K562 (cell line): Measurements from ENCODE around the gene PHB1. TPM values are rescaled to one million over a fixed set of nuclear protein-coding genes. Genes with fewer than 3 reads are reported as not detected.

Experiments used
- ATAC-seq: fragments of 200-7000 bp; cut with Tn5 transposase; 3 replicates; pipeline ENCODE4 v1.9.1; 2020; ENCODE audit warnings: moderate library complexity
- BruUV-seq: library from RNA; stranded (reverse); fragments of 400-500 nt; replicated peaks from 2 replicates; lab custom pipeline; 2021; lab: Mats Ljungman, UMichigan
- CTCF ChIA-PET: fragments of 300-600 bp; formaldehyde crosslinking; extraction: SDS; loops from one replicate; lab custom pipeline; 2021; ENCODE audit warnings: low intra/inter-chr PET ratio; lab: Yijun Ruan, JAX
- POLR2A ChIA-PET: fragments of 300-600, 350-650 bp; sonication (Branson Sonifier 250); formaldehyde crosslinking; extraction: SDS; loops from one replicate; lab custom pipeline; 2021; ENCODE audit warnings: antibody characterized with exemption, inconsistent platforms; lab: Yijun Ruan, JAX
- DNase-seq, 4 experiments: peaks; one replicate each; pipeline versions ENCODE4 v3.0.0 to v3.0.0-alpha.2; 2011 to 2018; ENCODE audit warnings: low spot score in 3 of 4, mixed read lengths in 3 of 4; ENCODE audit errors: extremely low read depth in 1 of 4
- FAIRE-seq: peaks from 2 replicates; lab custom pipeline; 2011; peaks lifted over from hg19 to GRCh38; lab: Jason Lieb, UNC
- H2AFZ ChIP-seq: 2 replicates; pipeline ENCODE4 v1.6.0; 2011; ENCODE audit warnings: low read depth, low read length, control low read depth, inconsistent platforms
- H3K27ac ChIP-seq: fragments of 200-600 bp; 3 replicates; pipeline ENCODE4 v1.8.0; 2011; ENCODE audit warnings: low read depth, mild to moderate bottlenecking, control low read depth, inconsistent platforms, low read length, moderate library complexity, mixed read lengths; ENCODE audit errors: extremely low read depth
- H3K27me3 ChIP-seq, 2 experiments: fragments of 300-600 bp in 1 of 2; 2 replicates in 1 of 2; 3 replicates in 1 of 2; pipeline versions ENCODE4 v1.6.0 to v1.8.0; 2011; ENCODE audit warnings: inconsistent platforms in 2 of 2, low read length in 2 of 2, mild to moderate bottlenecking in 1 of 2, mixed read lengths in 1 of 2, moderate library complexity in 1 of 2; ENCODE audit not compliant: control insufficient read depth in 2 of 2, insufficient read depth in 2 of 2
- H3K36me3 ChIP-seq: fragments of 300-600 bp; 3 replicates; pipeline ENCODE4 v1.8.0; 2011; ENCODE audit warnings: mild to moderate bottlenecking, low read length, inconsistent platforms; ENCODE audit not compliant: control insufficient read depth, insufficient read depth
- H3K4me1 ChIP-seq, 2 experiments: fragments of 200-600 bp in 1 of 2; replicated peaks in 1 of 2; 2 replicates in 1 of 2; 3 replicates in 1 of 2; pipeline versions ENCODE4 v1.5.1 to v1.8.0; 2011; ENCODE audit warnings: inconsistent platforms in 2 of 2, low read length in 2 of 2, mild to moderate bottlenecking in 1 of 2, mixed read lengths in 1 of 2, moderate library complexity in 1 of 2; ENCODE audit not compliant: control insufficient read depth in 2 of 2, insufficient read depth in 2 of 2
- H3K4me2 ChIP-seq: 2 replicates; pipeline ENCODE4 v1.6.1; 2011; ENCODE audit warnings: low read length, control low read depth, inconsistent platforms, mixed read lengths; ENCODE audit not compliant: insufficient read depth
- H3K4me3 ChIP-seq: fragments of 200-600 bp; sonication (generic), shearing (Covaris generic); 2 replicates; pipeline ENCODE4 v1.5.1; 2016; ENCODE audit warnings: control low read depth, inconsistent platforms
- H3K79me2 ChIP-seq: fragments of 200-600 bp; 3 replicates; pipeline ENCODE4 v1.8.0; 2011; ENCODE audit warnings: low read length, inconsistent platforms; ENCODE audit not compliant: control insufficient read depth, insufficient read depth
- H3K9ac ChIP-seq, 2 experiments: 2 replicates each; pipeline versions ENCODE4 v1.6.0 to v1.6.1; 2011; ENCODE audit warnings: low read depth in 2 of 2, low read length in 2 of 2, control low read depth in 1 of 2, inconsistent platforms in 1 of 2, mild to moderate bottlenecking in 1 of 2, mixed read lengths in 1 of 2; ENCODE audit not compliant: insufficient read depth in 1 of 2
- H3K9me1 ChIP-seq: one replicate; pipeline ENCODE4 v1.6.0; 2011; ENCODE audit warnings: inconsistent platforms, mild to moderate bottlenecking, low read length, moderate library complexity; ENCODE audit not compliant: control insufficient read depth, insufficient read depth
- H3K9me3 ChIP-seq: replicated peaks from 2 replicates; pipeline ENCODE4 v1.5.1; 2011; ENCODE audit warnings: low read depth, low read length, inconsistent platforms; ENCODE audit not compliant: control insufficient read depth, insufficient read depth
- H4K20me1 ChIP-seq: replicated peaks from 2 replicates; pipeline ENCODE4 v1.6.1; 2011; ENCODE audit warnings: low read length, inconsistent platforms, mixed read lengths; ENCODE audit not compliant: control insufficient read depth, insufficient read depth
- EGR1 ChIP-seq: fragments of 450-650 bp; conservative IDR thresholded peaks from 2 replicates; pipeline ENCODE4 v1.6.1; 2017; ENCODE audit warnings: mild to moderate bottlenecking
- MAFG ChIP-seq: fragments of 450-650 bp; conservative IDR thresholded peaks from 2 replicates; pipeline ENCODE4 v1.6.1; 2016; ENCODE audit warnings: missing genetic modification characterization, missing compliant biosample characterization
- MBD2 ChIP-seq: sonication (generic); IDR thresholded peaks from 2 replicates; pipeline ENCODE4 v1.6.1; 2016; ENCODE audit warnings: low read depth, borderline replicate concordance
- MXI1 ChIP-seq: IDR thresholded peaks from 2 replicates; pipeline ENCODE4 v1.6.1; 2011; ENCODE audit warnings: low read depth, mild to moderate bottlenecking, improper control_type of control experiment, low read length
- NEUROD1 ChIP-seq: fragments of 150-350 bp; IDR thresholded peaks from 2 replicates; pipeline ENCODE4 v1.6.1; 2014; ENCODE audit warnings: borderline replicate concordance, low read length, low read depth; ENCODE audit not compliant: partially characterized antibody
- PTTG1 ChIP-seq: fragments of 450-650 bp; IDR thresholded peaks from 2 replicates; pipeline ENCODE4 v1.6.1; 2016; ENCODE audit warnings: low read depth, mild to moderate bottlenecking, missing genetic modification characterization, missing compliant biosample characterization
- TAF1 ChIP-seq: IDR thresholded peaks from 2 replicates; pipeline ENCODE4 v1.6.1; 2011; ENCODE audit warnings: mild to moderate bottlenecking, low read length, moderate library complexity; ENCODE audit not compliant: insufficient read depth, control insufficient read depth, severe bottlenecking; ENCODE audit errors: extremely low read depth
- TSC22D4 ChIP-seq: fragments of 450-650 bp; IDR thresholded peaks from 2 replicates; pipeline ENCODE4 v1.6.1; 2016; ENCODE audit warnings: missing genetic modification characterization, missing biosample characterization, control low read depth
- ZNF395 ChIP-seq: fragments of 200-800 bp; sonication (Bioruptor generic); IDR thresholded peaks from 2 replicates; pipeline ENCODE4 v1.6.1; 2017; ENCODE audit warnings: missing genetic modification characterization, missing compliant biosample characterization
- WGBS: fragments of 100-300 bp; shearing (Covaris generic); methylation state at CpG from one replicate; pipeline ENCODE4 v1.1.6; 2016; ENCODE audit warnings: low coverage, mixed read lengths; ENCODE audit not compliant: insufficient coverage; ENCODE audit errors: missing lambda C conversion rate; 5-methylcytosine and 5-hydroxymethylcytosine counted together
- in situ Hi-C: fragments of 300-500 bp; cut with MboI; formaldehyde crosslinking; loops from 4 replicates; pipeline ENCODE4 v1.15.0; 2018; ENCODE audit warnings: inconsistent platforms, mixed read lengths
- intact Hi-C: fragments of 100-400 bp; cut with micrococcal nuclease; formaldehyde crosslinking; loops from 2 replicates; pipeline ENCODE4 v1.14.2; 2022
- polyA plus RNA-seq, 8 experiments: library from polyadenylated mRNA; depleted of rRNA in 4 of 8; stranded (reverse) in 5 of 8; unstranded in 3 of 8; fragments of >200 nt; fragmentation: Nextera tagmentation in 2 of 8; fragmentation: Illumina TruSeq in 1 of 8; extraction: Ambion mirVana in 2 of 8; extraction: Trizol in 1 of 8; gene quantifications; 2 replicates each; pipeline versions ENCODE4 v1.2.1 to v1.2.3, GENCODE V29; 2011 to 2014; ENCODE audit warnings: inconsistent platforms in 1 of 8, missing spikeins in 1 of 8
- total RNA-seq, 7 experiments: library from RNA; depleted of rRNA in 6 of 7; stranded (reverse); fragments of >200 nt in 6 of 7; fragmentation: Illumina TruSeq in 2 of 7; extraction: Trizol in 2 of 7; gene quantifications; 2 replicates each; pipeline versions ENCODE4 v1.2.1 to v1.2.3, GENCODE V29; 2011 to 2021; ENCODE audit warnings: low replicate concordance in 1 of 7

The PHB1 gene
- total and polyA plus RNA-seq, 9 of the 15 experiments (the other 6 are each of a cell fraction or from before 2014, with no cell fraction given): 191 to 818 (median 349) TPM

- in situ Hi-C loops: no loop called here
- 21% methylated on average over 10 of the region's 13 CpGs for WGBS
- peak; percentile 61 for FAIRE-seq
- TF ChIP-seq TAF1: no peak
- TF ChIP-seq EGR1: peak; percentile 89
- Histone ChIP-seq H3K9ac (no peak overlapping the region), H3K9me3 (no peaks in the 10 kb centered on the region), H3K4me1 (peaks cover 0 to 3% of the 10 kb centered on the region in 2 experiments; a peak in 2 of 5 replicates), H3K9me1 (no peaks in the 10 kb centered on the region), H2AFZ (peak overlapping the region; percentile 32; the same call in 1 of the 2 replicates), H3K36me3 (no peaks in the 10 kb centered on the region), H3K27ac (no peak overlapping the region), H3K27me3 (no peaks in the 10 kb centered on the region), H3K79me2 (no peaks in the 10 kb centered on the region), H3K4me2 (no peak overlapping the region), H4K20me1 (no peaks in the 10 kb centered on the region), H3K4me3 (no peak overlapping the region)
- peak; percentile 98 for ATAC-seq
- no TSS peak for BruUV-seq
- CTCF ChIA-PET: no interaction called here
- intact Hi-C loops: no loop called here
- POLR2A ChIA-PET: interaction anchor here (0.6 to 2.3 kb wide), 5 partner anchors 10 to 75 kb away, joined by 3 to 9 read pairs (median 4); partner anchors contain the start of gene ZNF652
- DNase-seq: peak; percentile 56 to 66 (median 59)
These were observed 43.5 kb downstream of the PHB1 start for GRCh38 chr17:49370971-49371834.

GRCh38 chr17:49369760-49370159, 44.9 kb downstream of the PHB1 start:
- no peak overlapping the region for H3K4me2 ChIP-seq
- no peak for FAIRE-seq
- intact Hi-C loops: no loop called here
- TF ChIP-seq MAFG (no peak), NEUROD1 (no peak), MXI1 (no peak), MBD2 (no peak), PTTG1 (tag) (no peak), TSC22D4 (tag) (no peak), ZNF395 (CRISPR knock-in tag) (no peak)

More at GRCh38 chr17:49369760-49370159, 44.9 kb downstream of the PHB1 start:
- Histone ChIP-seq H3K36me3 (no peaks in the 10 kb centered on the region), H2AFZ (no peak overlapping the region), H3K79me2 (no peaks in the 10 kb centered on the region), H3K9me3 (no peaks in the 10 kb centered on the region), H4K20me1 (no peaks in the 10 kb centered on the region), H3K27me3 (no peaks in the 10 kb centered on the region), H3K9me1 (no peaks in the 10 kb centered on the region), H3K4me3 (no peak overlapping the region), H3K9ac (no peak overlapping the region), H3K27ac (no peak overlapping the region), H3K4me1 (peaks cover 0 to 3% of the 10 kb centered on the region in 2 experiments; a peak in 3 of 5 replicates)
- ChIA-PET CTCF (no interaction called here), POLR2A (interaction anchor here (2.3 kb wide), 1 partner anchor 8 kb away, joined by 7 read pairs; the partner anchor contains the start of gene ZNF652)
- no TSS peak for BruUV-seq
- WGBS: 33% methylated on average over 1 of the region's 1 CpG
- no peak for DNase-seq
- in situ Hi-C loops: no loop called here
- ATAC-seq: no peak
